Activated T-cell treated with anti-CD3 and anti-CD28 coated beads, Interleukin-2, amount 50 U/mL, for 24 hours (primary cell): Measurements from ENCODE around the gene CD320.
"Not testable (repeated sequence)": the region's sequence is repeated elsewhere in the genome, so short reads cannot be mapped to it uniquely, and the experiment has no call there.

ENCODE experiments used
- DNase-seq: peaks from one replicate; pipeline ENCODE4 v3.0.0-alpha.2; 2020
- H3K27ac Mint-ChIP-seq: 2 replicates; pipeline ENCODE4 v1.8.0; 2020; ENCODE audit warnings: mild to moderate bottlenecking, mixed read lengths
- H3K27me3 Mint-ChIP-seq: 2 replicates; pipeline ENCODE4 v1.8.0; 2020; ENCODE audit warnings: mixed read lengths
- H3K36me3 Mint-ChIP-seq: 2 replicates; pipeline ENCODE4 v1.8.0; 2020; ENCODE audit warnings: low read depth, mixed read lengths
- H3K4me1 Mint-ChIP-seq: 2 replicates; pipeline ENCODE4 v1.8.0; 2020; ENCODE audit warnings: low read depth, mixed read lengths
- H3K4me3 Mint-ChIP-seq: 2 replicates; pipeline ENCODE4 v1.8.0; 2020; ENCODE audit warnings: mild to moderate bottlenecking, moderate library complexity, mixed read lengths
- H3K9me3 Mint-ChIP-seq: 2 replicates; pipeline ENCODE4 v1.8.0; 2020; ENCODE audit warnings: mixed read lengths

Gene CD320

GRCh38 chr19:8321986-8322637 is 14.0 kb upstream of the CD320 start:
- Mint-ChIP-seq H3K9me3 (no peaks in the 10 kb centered on the region), H3K27me3 (no peaks in the 10 kb centered on the region), H3K4me1 (peaks cover 30% of the 10 kb centered on the region), H3K27ac (peak overlapping the region; percentile 99), H3K36me3 (peaks cover 66% of the 10 kb centered on the region), H3K4me3 (peak overlapping the region; percentile 100)
- no peak for DNase-seq

- DNase-seq = peak; percentile 98
- Mint-ChIP-seq H3K4me1 (peaks cover 32% of the 10 kb centered on the region), H3K27ac (peak within 1 kb of the TSS; percentile 99)
Measured at GRCh38 chr19:8321067-8321985, 13.2 kb upstream of the CD320 start, which contains the start of the genes NDUFA7 and RPS28. Gene NDUFA7, minus strand, starts transcription at chr19:8321375. Its CDS starts 17 bp downstream, at chr19:8321358. Gene RPS28, plus strand, starts transcription at chr19:8321496. Its CDS starts 35 bp downstream, at chr19:8321531.

GRCh38 chr19:8320564-8321066 is 12.5 kb upstream of the CD320 start:
- H3K4me1 Mint-ChIP-seq = peaks cover 32% of the 10 kb centered on the region
- peak overlapping the region; percentile 100 for H3K4me3 Mint-ChIP-seq

More at GRCh38 chr19:8321067-8321985, 13.2 kb upstream of the CD320 start, which contains the start of the genes NDUFA7 and RPS28:
- H3K9me3 Mint-ChIP-seq = no peaks in the 10 kb centered on the region
- no peaks in the 10 kb centered on the region for H3K27me3 Mint-ChIP-seq
- H3K36me3 Mint-ChIP-seq = peaks cover 72% of the 10 kb centered on the region
- peak within 1 kb of the TSS; percentile 100 for H3K4me3 Mint-ChIP-seq

GRCh38 chr19:8319807-8320520 is 11.8 kb upstream of the CD320 start:
- Mint-ChIP-seq H3K4me1 (peaks cover 32% of the 10 kb centered on the region), H3K4me3 (peak overlapping the region; percentile 100), H3K9me3 (no peaks in the 10 kb centered on the region), H3K36me3 (peaks cover 85% of the 10 kb centered on the region), H3K27me3 (no peaks in the 10 kb centered on the region), H3K27ac (peak overlapping the region; percentile 99)
- DNase-seq = no peak

More at GRCh38 chr19:8320564-8321066, 12.5 kb upstream of the CD320 start:
- no peaks in the 10 kb centered on the region for H3K27me3 Mint-ChIP-seq
- no peaks in the 10 kb centered on the region for H3K9me3 Mint-ChIP-seq
- peaks cover 79% of the 10 kb centered on the region for H3K36me3 Mint-ChIP-seq
- peak overlapping the region; percentile 99 for H3K27ac Mint-ChIP-seq
- DNase-seq = peak; percentile 64

- H3K9me3 Mint-ChIP-seq, DNase-seq, H3K4me3 Mint-ChIP-seq, H3K27me3 Mint-ChIP-seq: not testable (repeated sequence)
- H3K36me3 Mint-ChIP-seq = peaks cover 83% of the 10 kb centered on the region
- peak overlapping the region; percentile 63 for H3K27ac Mint-ChIP-seq
- H3K4me1 Mint-ChIP-seq = peaks cover 29% of the 10 kb centered on the region
Measured at GRCh38 chr19:8318835-8319234, 10.7 kb upstream of the CD320 start.

GRCh38 chr19:8316351-8317125 is 8.4 kb upstream of the CD320 start:
- no peaks in the 10 kb centered on the region for H3K27me3 Mint-ChIP-seq
- H3K36me3 Mint-ChIP-seq = peaks cover 83% of the 10 kb centered on the region
- peaks cover 17% of the 10 kb centered on the region for H3K4me1 Mint-ChIP-seq
- H3K9me3 Mint-ChIP-seq = no peaks in the 10 kb centered on the region
- no peak for DNase-seq
- H3K4me3 Mint-ChIP-seq = no peak overlapping the region
- H3K27ac Mint-ChIP-seq = no peak overlapping the region

- not testable (repeated sequence) for H3K4me3 Mint-ChIP-seq, H3K9me3 Mint-ChIP-seq, DNase-seq, H3K27me3 Mint-ChIP-seq
- Mint-ChIP-seq H3K36me3 (peaks cover 83% of the 10 kb centered on the region), H3K4me1 (peaks cover 14% of the 10 kb centered on the region), H3K27ac (peak overlapping the region; percentile 26)
Measured at GRCh38 chr19:8314981-8315640, 7.0 kb upstream of the CD320 start.

GRCh38 chr19:8311461-8312260 is 3.5 kb upstream of the CD320 start:
- Mint-ChIP-seq H3K9me3 (no peaks in the 10 kb centered on the region), H3K36me3 (peaks cover 92% of the 10 kb centered on the region), H3K27ac (peak overlapping the region; percentile 50), H3K27me3 (no peaks in the 10 kb centered on the region), H3K4me3 (no peak overlapping the region), H3K4me1 (peaks cover 27% of the 10 kb centered on the region)
- DNase-seq = no peak

GRCh38 chr19:8310342-8311055 is 2.3 kb upstream of the CD320 start:
- Mint-ChIP-seq H3K4me1 (peaks cover 34% of the 10 kb centered on the region), H3K27ac (peak overlapping the region; percentile 26), H3K27me3 (no peaks in the 10 kb centered on the region), H3K9me3 (no peaks in the 10 kb centered on the region), H3K36me3 (peaks cover 94% of the 10 kb centered on the region), H3K4me3 (no peak overlapping the region)
- DNase-seq = no peak

GRCh38 chr19:8308891-8309291 is 733 bp upstream of the CD320 start:
- H3K9me3 Mint-ChIP-seq = no peaks in the 10 kb centered on the region
- H3K4me1 Mint-ChIP-seq = peaks cover 41% of the 10 kb centered on the region
- H3K27ac Mint-ChIP-seq = peak overlapping the region; percentile 99
- peaks cover 95% of the 10 kb centered on the region for H3K36me3 Mint-ChIP-seq
- no peak for DNase-seq
- H3K4me3 Mint-ChIP-seq = peak overlapping the region; percentile 98
- no peaks in the 10 kb centered on the region for H3K27me3 Mint-ChIP-seq

GRCh38 chr19:8307400-8307964 is 676 bp downstream of the CD320 start:
- H3K4me3 Mint-ChIP-seq = peak overlapping the region; percentile 98
- H3K36me3 Mint-ChIP-seq = peaks cover 94% of the 10 kb centered on the region
- no peak for DNase-seq
- H3K27me3 Mint-ChIP-seq = no peaks in the 10 kb centered on the region
- peaks cover 41% of the 10 kb centered on the region for H3K4me1 Mint-ChIP-seq
- H3K9me3 Mint-ChIP-seq = no peaks in the 10 kb centered on the region
- peak overlapping the region; percentile 99 for H3K27ac Mint-ChIP-seq
